WTC11 (cell line): ENCODE results near the gene P2RX4. TPM values are rescaled to one million over a fixed set of nuclear protein-coding genes. Genes with fewer than 3 reads are reported as not detected.

ENCODE experiments used
- ATAC-seq: fragments of 200-7000 bp; cut with Tn5 transposase; 2 replicates; pipeline ENCODE4 v1.10.0; 2021; ENCODE audit warnings: mild to moderate bottlenecking, moderate library complexity
- CTCF ChIA-PET: fragments of 300-600 bp; sonication (Branson Sonifier 250); formaldehyde crosslinking; loops from one replicate; lab custom pipeline; 2021; ENCODE audit warnings: antibody characterized with exemption; lab: Charles Lee
- POLR2A ChIA-PET: fragments of 350-600 bp; sonication (Branson Sonifier 250); formaldehyde crosslinking; loops from one replicate; lab custom pipeline; 2021; ENCODE audit warnings: antibody characterized with exemption; lab: Charles Lee
- DNase-seq: peaks from one replicate; pipeline ENCODE4 v3.0.0; 2021; ENCODE audit warnings: low spot score
- H3K27ac Mint-ChIP-seq: 2 replicates; pipeline ENCODE4 v1.8.0; 2021; ENCODE audit warnings: mixed read lengths
- H3K27me3 Mint-ChIP-seq: 2 replicates; pipeline ENCODE4 v1.8.0; 2021; ENCODE audit warnings: low read depth, mild to moderate bottlenecking, moderate library complexity, mixed read lengths
- H3K36me3 Mint-ChIP-seq: 2 replicates; pipeline ENCODE4 v1.8.0; 2021; ENCODE audit warnings: mixed read lengths
- H3K4me1 Mint-ChIP-seq: 2 replicates; pipeline ENCODE4 v1.8.0; 2022; ENCODE audit warnings: mixed read lengths
- H3K4me3 Mint-ChIP-seq: 2 replicates; pipeline ENCODE4 v1.8.0; 2021; ENCODE audit warnings: mild to moderate bottlenecking, moderate library complexity, mixed read lengths
- H3K9me3 Mint-ChIP-seq: 2 replicates; pipeline ENCODE4 v1.8.0; 2021; ENCODE audit warnings: mixed read lengths
- AFF4 ChIP-seq: sonication (generic); formaldehyde crosslinking; IDR thresholded peaks from 2 replicates; pipeline ENCODE4 v1.8.1; 2023; ENCODE audit warnings: mild to moderate bottlenecking, missing genetic modification reagents, borderline replicate concordance
- ARID4B ChIP-seq: sonication (generic); formaldehyde crosslinking; IDR thresholded peaks from 2 replicates; pipeline ENCODE4 v1.8.0; 2023; ENCODE audit warnings: missing genetic modification reagents, mild to moderate bottlenecking, borderline replicate concordance
- ATF2 ChIP-seq: sonication (generic); formaldehyde crosslinking; IDR thresholded peaks from 2 replicates; pipeline ENCODE4 v1.8.1; 2022; ENCODE audit warnings: low read depth, missing genetic modification reagents, borderline replicate concordance
- CBFB ChIP-seq: sonication (generic); formaldehyde crosslinking; IDR thresholded peaks from 2 replicates; pipeline ENCODE4 v1.8.1; 2022; ENCODE audit warnings: mild to moderate bottlenecking, low read depth, missing genetic modification reagents
- FOXK1 ChIP-seq: sonication (generic); formaldehyde crosslinking; IDR thresholded peaks from 2 replicates; pipeline ENCODE4 v1.8.0; 2022; ENCODE audit warnings: mild to moderate bottlenecking, moderate library complexity, missing genetic modification reagents
- NR2C2 ChIP-seq: sonication (generic); formaldehyde crosslinking; IDR thresholded peaks from 2 replicates; pipeline ENCODE4 v1.8.0; 2022; ENCODE audit warnings: mild to moderate bottlenecking, missing genetic modification reagents
- NR3C1 ChIP-seq: sonication (generic); formaldehyde crosslinking; conservative IDR thresholded peaks from 2 replicates; pipeline ENCODE4 v1.8.1; 2023; ENCODE audit warnings: low read depth, mild to moderate bottlenecking, missing genetic modification reagents
- TEAD1 ChIP-seq: sonication (generic); formaldehyde crosslinking; IDR thresholded peaks from 2 replicates; pipeline ENCODE4 v1.8.0; 2022; ENCODE audit warnings: mild to moderate bottlenecking, missing genetic modification reagents
- ZNF138 ChIP-seq: sonication (generic); formaldehyde crosslinking; conservative IDR thresholded peaks from 2 replicates; pipeline ENCODE4 v1.8.1; 2022; ENCODE audit warnings: mild to moderate bottlenecking, moderate library complexity, missing genetic modification reagents
- ZNF232 ChIP-seq: sonication (generic); formaldehyde crosslinking; IDR thresholded peaks from 2 replicates; pipeline ENCODE4 v1.8.0; 2022; ENCODE audit warnings: mild to moderate bottlenecking, missing genetic modification reagents
- ZNF263 ChIP-seq: sonication (generic); formaldehyde crosslinking; IDR thresholded peaks from 2 replicates; pipeline ENCODE4 v1.8.1; 2022; ENCODE audit warnings: low read depth, mild to moderate bottlenecking, moderate library complexity, missing genetic modification reagents
- ZNF281 ChIP-seq: sonication (generic); formaldehyde crosslinking; IDR thresholded peaks from 2 replicates; pipeline ENCODE4 v1.8.0; 2023; ENCODE audit warnings: mild to moderate bottlenecking, missing genetic modification reagents
- total RNA-seq: library from RNA; stranded (reverse); gene quantifications from 3 replicates; pipeline ENCODE4 v1.2.3, GENCODE V29; 2021
- TF ChIP-seq, protein P1 (sequence below): sonication (generic); formaldehyde crosslinking; IDR thresholded peaks from 2 replicates; pipeline ENCODE4 v1.8.1; 2023; ENCODE audit warnings: mild to moderate bottlenecking, missing genetic modification reagents
- TF ChIP-seq, protein P2 (sequence below): sonication (generic); formaldehyde crosslinking; IDR thresholded peaks from 2 replicates; pipeline ENCODE4 v1.8.0; 2022; ENCODE audit warnings: mild to moderate bottlenecking, missing genetic modification reagents
- TF ChIP-seq, protein P3 (sequence below): sonication (generic); formaldehyde crosslinking; IDR thresholded peaks from 2 replicates; pipeline ENCODE4 v1.8.1; 2022; ENCODE audit warnings: mild to moderate bottlenecking, missing genetic modification reagents, moderate library complexity, borderline replicate concordance

P2RX4 gene
- total RNA-seq, 1 experiment from 2014 or later: 13.9 TPM

DNA sequence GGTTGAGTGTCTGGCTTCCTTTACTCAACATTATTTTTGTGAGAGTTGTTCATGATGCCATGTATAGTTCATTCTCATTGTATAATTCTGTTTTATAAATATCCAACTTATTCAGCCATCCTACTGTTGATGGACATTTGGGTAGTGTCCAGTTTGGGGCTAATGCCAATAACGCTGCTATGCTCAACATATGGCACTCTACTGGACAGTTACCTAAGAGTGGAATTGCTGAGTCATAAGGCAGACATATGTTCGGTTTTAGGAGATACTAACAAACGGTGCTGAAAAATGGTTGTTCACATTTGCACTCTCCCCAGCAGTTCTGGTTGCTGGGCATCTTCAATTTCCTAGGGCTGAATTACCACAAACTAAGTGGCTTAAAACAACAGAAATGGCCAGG lies 28.7 kb upstream of the P2RX4 start:
- ChIA-PET POLR2A (no interaction called here), CTCF (no interaction called here)
- Mint-ChIP-seq H3K27me3 (no peaks in the 10 kb centered on the region), H3K4me3 (no peak overlapping the region), H3K36me3 (0 out of 2 replicates have a peak, but pooled peaks cover 3% of the 10 kb centered on the region), H3K27ac (no peak overlapping the region)
- DNase-seq (no peak), ATAC-seq (no peak)
- TF ChIP-seq, protein P1, sequence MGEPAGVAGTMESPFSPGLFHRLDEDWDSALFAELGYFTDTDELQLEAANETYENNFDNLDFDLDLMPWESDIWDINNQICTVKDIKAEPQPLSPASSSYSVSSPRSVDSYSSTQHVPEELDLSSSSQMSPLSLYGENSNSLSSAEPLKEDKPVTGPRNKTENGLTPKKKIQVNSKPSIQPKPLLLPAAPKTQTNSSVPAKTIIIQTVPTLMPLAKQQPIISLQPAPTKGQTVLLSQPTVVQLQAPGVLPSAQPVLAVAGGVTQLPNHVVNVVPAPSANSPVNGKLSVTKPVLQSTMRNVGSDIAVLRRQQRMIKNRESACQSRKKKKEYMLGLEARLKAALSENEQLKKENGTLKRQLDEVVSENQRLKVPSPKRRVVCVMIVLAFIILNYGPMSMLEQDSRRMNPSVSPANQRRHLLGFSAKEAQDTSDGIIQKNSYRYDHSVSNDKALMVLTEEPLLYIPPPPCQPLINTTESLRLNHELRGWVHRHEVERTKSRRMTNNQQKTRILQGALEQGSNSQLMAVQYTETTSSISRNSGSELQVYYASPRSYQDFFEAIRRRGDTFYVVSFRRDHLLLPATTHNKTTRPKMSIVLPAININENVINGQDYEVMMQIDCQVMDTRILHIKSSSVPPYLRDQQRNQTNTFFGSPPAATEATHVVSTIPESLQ (CRISPR knock-in tag): no peak
- no peak for TF ChIP-seq ARID4B (CRISPR knock-in tag)
- TF ChIP-seq NR3C1 (CRISPR knock-in tag): no peak
- no peak for TF ChIP-seq ZNF138 (CRISPR knock-in tag)
- no peak for TF ChIP-seq TEAD1
- TF ChIP-seq ATF2: no peak
- TF ChIP-seq, all 79 proteins: peak for 0
- H3K4me1 Mint-ChIP-seq: peaks cover 8% of the 10 kb centered on the region
- H3K9me3 Mint-ChIP-seq: peaks cover 4% of the 10 kb centered on the region; the same call in 1 of the 2 replicates

DNA sequence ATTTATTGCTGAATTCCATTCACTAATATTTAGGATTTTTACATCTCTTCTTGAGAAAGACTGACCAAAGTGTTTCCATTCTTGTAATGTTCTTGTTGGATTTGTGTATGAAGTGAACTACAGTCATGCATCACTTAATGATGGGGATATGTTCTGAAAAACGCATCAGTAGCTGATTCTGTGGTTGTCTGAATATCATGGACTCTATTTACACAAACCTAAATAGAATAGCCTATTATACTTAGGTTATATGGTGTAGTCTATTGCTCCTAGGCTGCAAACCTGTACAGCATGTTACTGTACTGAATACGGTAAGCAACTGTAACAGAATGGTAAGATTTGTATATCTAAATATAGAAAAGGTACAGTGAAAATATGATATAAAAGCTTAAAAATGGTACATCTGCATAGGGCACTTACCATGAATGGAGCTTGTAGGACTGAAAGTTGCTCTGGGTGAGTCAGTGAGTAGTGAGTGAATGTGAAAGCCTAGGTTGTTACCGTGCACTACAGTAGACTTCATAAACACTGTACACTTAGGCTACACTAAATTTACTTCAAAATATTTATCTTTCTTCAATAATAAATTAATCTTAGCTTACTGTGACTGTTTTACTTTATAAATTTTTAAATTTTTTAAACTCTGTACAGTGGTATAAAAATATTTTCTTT lies 27.6 kb upstream of the P2RX4 start:
- Mint-ChIP-seq H3K27ac (no peak overlapping the region), H3K27me3 (no peaks in the 10 kb centered on the region), H3K9me3 (peaks cover 4% of the 10 kb centered on the region; the same call in 1 of the 2 replicates), H3K4me3 (no peak overlapping the region), H3K36me3 (0 out of 2 replicates have a peak, but pooled peaks cover 3% of the 10 kb centered on the region), H3K4me1 (peaks cover 4% of the 10 kb centered on the region)
- ChIA-PET POLR2A (no interaction called here), CTCF (no interaction called here)
- ATAC-seq (no peak), DNase-seq (no peak)
- TF ChIP-seq, protein P2, sequence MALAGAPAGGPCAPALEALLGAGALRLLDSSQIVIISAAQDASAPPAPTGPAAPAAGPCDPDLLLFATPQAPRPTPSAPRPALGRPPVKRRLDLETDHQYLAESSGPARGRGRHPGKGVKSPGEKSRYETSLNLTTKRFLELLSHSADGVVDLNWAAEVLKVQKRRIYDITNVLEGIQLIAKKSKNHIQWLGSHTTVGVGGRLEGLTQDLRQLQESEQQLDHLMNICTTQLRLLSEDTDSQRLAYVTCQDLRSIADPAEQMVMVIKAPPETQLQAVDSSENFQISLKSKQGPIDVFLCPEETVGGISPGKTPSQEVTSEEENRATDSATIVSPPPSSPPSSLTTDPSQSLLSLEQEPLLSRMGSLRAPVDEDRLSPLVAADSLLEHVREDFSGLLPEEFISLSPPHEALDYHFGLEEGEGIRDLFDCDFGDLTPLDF (CRISPR knock-in tag): no peak
- no peak for TF ChIP-seq ZNF263 (CRISPR knock-in tag)
- TF ChIP-seq ZNF281 (CRISPR knock-in tag): no peak
- TF ChIP-seq TEAD1: no peak
- TF ChIP-seq FOXK1: no peak
- no peak for TF ChIP-seq NR3C1 (CRISPR knock-in tag)
- no peak for TF ChIP-seq NR2C2 (CRISPR knock-in tag)
- no peak for TF ChIP-seq ZNF232 (CRISPR knock-in tag)
- TF ChIP-seq CBFB (CRISPR knock-in tag): no peak
- TF ChIP-seq, protein P3, sequence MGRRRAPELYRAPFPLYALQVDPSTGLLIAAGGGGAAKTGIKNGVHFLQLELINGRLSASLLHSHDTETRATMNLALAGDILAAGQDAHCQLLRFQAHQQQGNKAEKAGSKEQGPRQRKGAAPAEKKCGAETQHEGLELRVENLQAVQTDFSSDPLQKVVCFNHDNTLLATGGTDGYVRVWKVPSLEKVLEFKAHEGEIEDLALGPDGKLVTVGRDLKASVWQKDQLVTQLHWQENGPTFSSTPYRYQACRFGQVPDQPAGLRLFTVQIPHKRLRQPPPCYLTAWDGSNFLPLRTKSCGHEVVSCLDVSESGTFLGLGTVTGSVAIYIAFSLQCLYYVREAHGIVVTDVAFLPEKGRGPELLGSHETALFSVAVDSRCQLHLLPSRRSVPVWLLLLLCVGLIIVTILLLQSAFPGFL: no peak
- TF ChIP-seq AFF4 (CRISPR knock-in tag): no peak
